Tibial nerve (tissue), 4 donors: ENCODE results near the gene SPDYE3.

Experiments
- CTCF ChIP-seq, 5 experiments: fragments of 200-600 bp in 3 of 5; fragments of 450-650 bp in 2 of 5; sonication (generic) in 3 of 5; IDR thresholded peaks; one replicate each; pipeline ENCODE4 v1.5.1; 2016 to 2019; ENCODE audit warnings: antibody characterized with exemption in 5 of 5, mild to moderate bottlenecking in 3 of 5, moderate library complexity in 2 of 5
- EP300 ChIP-seq, 2 donors: sonication (generic); formaldehyde crosslinking; IDR thresholded peaks; one replicate each; pipeline ENCODE4 v1.6.1; 2017; ENCODE audit warnings: antibody characterized with exemption in 2 of 2, mild to moderate bottlenecking in 1 of 2
- POLR2A ChIP-seq, 2 donors: fragments of 450-650 bp; IDR thresholded peaks; one replicate each; pipeline ENCODE4 v1.6.1; 2017; ENCODE audit warnings: antibody characterized with exemption in 2 of 2, mild to moderate bottlenecking in 2 of 2, moderate library complexity in 2 of 2

DNA sequence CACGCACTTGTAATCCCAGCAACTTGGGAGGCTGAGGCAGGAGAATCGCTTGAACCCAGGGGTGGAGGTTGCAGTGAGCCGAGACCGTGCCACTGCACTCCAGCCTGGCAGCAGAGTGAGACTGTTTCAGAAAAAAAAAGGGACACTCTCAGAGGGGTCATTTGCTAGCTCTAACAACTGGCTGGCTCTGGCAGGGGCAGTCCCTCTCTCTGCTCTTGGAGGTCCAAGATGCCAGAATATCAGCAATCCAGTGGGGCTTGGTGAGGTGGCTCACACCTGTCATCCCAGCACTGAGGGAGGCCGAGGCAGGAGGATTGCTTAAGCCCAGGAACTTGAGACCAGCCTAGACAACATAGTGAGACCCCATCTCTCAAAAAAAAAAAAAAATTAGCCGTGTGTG lies 63.2 kb downstream of the SPDYE3 start:
- no peak for TF ChIP-seq CTCF (IDR thresholded peaks at IDR 0.05)
- TF ChIP-seq POLR2A (IDR thresholded peaks at IDR 0.05) = no peak
- TF ChIP-seq EP300 (IDR thresholded peaks at IDR 0.05) = no peak
